Left lung (tissue), 10 donors: Measurements from ENCODE around the gene FAM47E. TPM values are rescaled to one million over a fixed set of nuclear protein-coding genes. Genes with fewer than 3 reads are reported as not detected.

Experiments used
- ATAC-seq: fragments of 200-7000 bp; cut with Tn5 transposase; one replicate; pipeline ENCODE4 v1.9.1; 2020; ENCODE audit warnings: moderate library complexity
- DNase-seq, 4 donors: peaks; one replicate each; pipeline ENCODE4 v3.0.0-alpha.2; 2013 to 2020
- H3K27ac ChIP-seq, 2 donors: fragments of 200-600 bp; sonication (generic) in 1 of 2; one replicate each; pipeline versions ENCODE4 v1.5.0 to v1.8.0; 2020 to 2021
- H3K27me3 ChIP-seq, 2 donors: fragments of 200-600 bp; sonication (generic) in 1 of 2; one replicate each; pipeline versions ENCODE4 v1.5.0 to v1.8.0; 2020 to 2021
- H3K36me3 ChIP-seq, 2 donors: fragments of 200-600 bp; sonication (generic) in 1 of 2; one replicate each; pipeline versions ENCODE4 v1.5.0 to v1.8.0; 2020 to 2021
- H3K4me1 ChIP-seq, 2 donors: fragments of 200-600 bp; one replicate each; pipeline ENCODE4 v1.8.0; 2021
- H3K4me3 ChIP-seq, 2 donors: fragments of 200-600 bp; sonication (generic) in 1 of 2; one replicate each; pipeline versions ENCODE4 v1.5.0 to v1.8.0; 2020 to 2021; ENCODE audit warnings: mild to moderate bottlenecking in 1 of 2
- H3K9me3 ChIP-seq, 2 donors: fragments of 200-600 bp; sonication (generic) in 1 of 2; one replicate each; pipeline versions ENCODE4 v1.5.0 to v1.8.0; 2020 to 2021
- CTCF ChIP-seq, 2 donors: fragments of 200-600 bp; sonication (generic) in 1 of 2; IDR thresholded peaks; one replicate each; pipeline versions ENCODE4 v1.5.0 to v1.8.0; 2021; ENCODE audit warnings: antibody characterized with exemption in 2 of 2
- intact Hi-C, 2 donors: fragments of 100-400 bp; cut with DNase I; formaldehyde crosslinking; loops; one replicate each; pipeline versions ENCODE4 v1.11.2 to v1.14.2; 2022
- polyA plus RNA-seq, 6 donors: library from polyadenylated mRNA; unstranded; fragments of 120-200 nt; gene quantifications; one replicate each; pipeline ENCODE4 v1.2.1, GENCODE V29; 2013; ENCODE audit not compliant: insufficient read length in 6 of 6
- total RNA-seq, 2 donors: library from RNA; stranded (reverse); fragmentation: NEBNext Ultra II Directional; extraction: Animal tissue kit (Norgen Biotek cat#: 25700); gene quantifications; one replicate each; pipeline ENCODE4 v1.2.1, GENCODE V29; 2021
- donor health status: DM: no; HTN: yes; CAD: no.
- donor health status: DM: no; HTN: no; CAD: no.

FAM47E gene
- total and polyA plus RNA-seq, 8 donors: 3.2 to 8.5 (median 6.2) TPM

- peaks cover 0 to 5% of the 10 kb centered on the region in 2 donors for H3K9me3 ChIP-seq
- no peaks in the 10 kb centered on the region for H3K27me3 ChIP-seq
- H3K36me3 ChIP-seq: no peaks in the 10 kb centered on the region
- no peak overlapping the region for H3K4me3 ChIP-seq
- DNase-seq: no peak
- intact Hi-C loops: no loop called here
- H3K27ac ChIP-seq: no peak overlapping the region
- TF ChIP-seq CTCF (IDR thresholded peaks at IDR 0.05): no peak
- ATAC-seq: no peak
- peaks cover 0 to 6% of the 10 kb centered on the region in 2 donors for H3K4me1 ChIP-seq
These were observed 16.9 kb upstream of the FAM47E start for GRCh38 chr4:76234679-76235044.

GRCh38 chr4:76235407-76235806, 16.1 kb upstream of the FAM47E start:
- Histone ChIP-seq H3K27ac (peak overlapping the region in 1 of 2 donors; percentile 36), H3K4me1 (peaks cover 0 to 6% of the 10 kb centered on the region in 2 donors), H3K36me3 (no peaks in the 10 kb centered on the region), H3K27me3 (no peaks in the 10 kb centered on the region), H3K9me3 (peaks cover 0 to 12% of the 10 kb centered on the region in 2 donors), H3K4me3 (no peak overlapping the region)
- DNase-seq (no peak), ATAC-seq (no peak)
- no peak for TF ChIP-seq CTCF (IDR thresholded peaks at IDR 0.05)
- intact Hi-C loops: no loop called here

GRCh38 chr4:76235915-76236314, 15.6 kb upstream of the FAM47E start:
- Histone ChIP-seq H3K27ac (peak overlapping the region in 1 of 2 donors; percentile 36), H3K36me3 (no peaks in the 10 kb centered on the region), H3K27me3 (no peaks in the 10 kb centered on the region), H3K4me1 (peaks cover 0 to 6% of the 10 kb centered on the region in 2 donors), H3K9me3 (peaks cover 0 to 17% of the 10 kb centered on the region in 2 donors), H3K4me3 (no peak overlapping the region)
- intact Hi-C loops: no loop called here
- peak; percentile 65 for ATAC-seq
- DNase-seq: peak in 1 of 4 donors; percentile 49
- no peak for TF ChIP-seq CTCF (IDR thresholded peaks at IDR 0.05)

GRCh38 chr4:76238236-76238635, 13.3 kb upstream of the FAM47E start:
- DNase-seq (no peak), ATAC-seq (no peak)
- Histone ChIP-seq H3K36me3 (no peaks in the 10 kb centered on the region), H3K9me3 (peaks cover 0 to 21% of the 10 kb centered on the region in 2 donors), H3K27ac (no peak overlapping the region), H3K4me1 (peaks cover 0 to 6% of the 10 kb centered on the region in 2 donors), H3K27me3 (no peaks in the 10 kb centered on the region), H3K4me3 (no peak overlapping the region)
- intact Hi-C loops: no loop called here
- TF ChIP-seq CTCF (IDR thresholded peaks at IDR 0.05): no peak

- Histone ChIP-seq H3K4me1 (peaks cover 0 to 2% of the 10 kb centered on the region in 2 donors), H3K36me3 (no peaks in the 10 kb centered on the region), H3K27me3 (no peaks in the 10 kb centered on the region), H3K9me3 (peaks cover 0 to 21% of the 10 kb centered on the region in 2 donors), H3K4me3 (no peak overlapping the region), H3K27ac (no peak overlapping the region)
- no peak for TF ChIP-seq CTCF (IDR thresholded peaks at IDR 0.05)
- DNase-seq (no peak), ATAC-seq (no peak)
- intact Hi-C loops: no loop called here
These were observed 12.8 kb upstream of the FAM47E start for GRCh38 chr4:76238701-76239100.
